KMS-11 (cell line): ENCODE results near the gene GLTP.

Experiments
- H2AFZ ChIP-seq: fragments of 200-600 bp; sonication (generic); 2 replicates; pipeline ENCODE4 v1.6.1; 2016; ENCODE audit warnings: antibody characterized with exemption, mixed run types, low read depth
- H3K27ac ChIP-seq: fragments of 200-600 bp; sonication (generic); 2 replicates; pipeline ENCODE4 v1.6.1; 2016; ENCODE audit warnings: mild to moderate bottlenecking, mixed run types
- H3K27me3 ChIP-seq: fragments of 200-600 bp; sonication (generic); 2 replicates; pipeline ENCODE4 v1.6.1; 2017; ENCODE audit warnings: mild to moderate bottlenecking, low read depth, mixed run types, moderate library complexity; ENCODE audit not compliant: insufficient read depth
- H3K36me3 ChIP-seq: fragments of 200-600 bp; sonication (generic); 2 replicates; pipeline ENCODE4 v1.6.1; 2017; ENCODE audit warnings: mild to moderate bottlenecking, mixed run types; ENCODE audit not compliant: insufficient read depth
- H3K4me1 ChIP-seq: fragments of 200-600 bp; sonication (generic); 2 replicates; pipeline ENCODE4 v1.6.1; 2016; ENCODE audit warnings: mild to moderate bottlenecking, low read depth, mixed run types; ENCODE audit not compliant: poor library complexity, severe bottlenecking
- H3K4me2 ChIP-seq: fragments of 200-600 bp; sonication (generic); 2 replicates; pipeline ENCODE4 v1.7.0; 2016; ENCODE audit warnings: mild to moderate bottlenecking, mixed run types
- H3K4me3 ChIP-seq: fragments of 200-600 bp; sonication (generic); IDR thresholded peaks from 2 replicates; pipeline ENCODE4 v1.6.1; 2017; ENCODE audit warnings: low read depth, low read length, mixed read lengths; ENCODE audit not compliant: insufficient read depth
- H3K79me2 ChIP-seq: fragments of 200-600 bp; sonication (generic); 2 replicates; pipeline ENCODE4 v1.6.1; 2016; ENCODE audit warnings: low read depth, mixed run types; ENCODE audit not compliant: insufficient read depth
- H3K9ac ChIP-seq: fragments of 200-600 bp; sonication (generic); 2 replicates; pipeline ENCODE4 v1.6.1; 2016; ENCODE audit warnings: mild to moderate bottlenecking, mixed run types
- H4K20me1 ChIP-seq: fragments of 200-600 bp; sonication (generic); 2 replicates; pipeline ENCODE4 v1.6.1; 2016; ENCODE audit warnings: mild to moderate bottlenecking, mixed run types; ENCODE audit not compliant: insufficient read depth
- CTCF ChIP-seq: fragments of 200-600 bp; sonication (generic); conservative IDR thresholded peaks from 2 replicates; pipeline ENCODE4 v1.6.1; 2017; ENCODE audit warnings: low read depth, mild to moderate bottlenecking, antibody characterized with exemption, low read length, moderate library complexity, mixed read lengths

The GLTP gene

DNA sequence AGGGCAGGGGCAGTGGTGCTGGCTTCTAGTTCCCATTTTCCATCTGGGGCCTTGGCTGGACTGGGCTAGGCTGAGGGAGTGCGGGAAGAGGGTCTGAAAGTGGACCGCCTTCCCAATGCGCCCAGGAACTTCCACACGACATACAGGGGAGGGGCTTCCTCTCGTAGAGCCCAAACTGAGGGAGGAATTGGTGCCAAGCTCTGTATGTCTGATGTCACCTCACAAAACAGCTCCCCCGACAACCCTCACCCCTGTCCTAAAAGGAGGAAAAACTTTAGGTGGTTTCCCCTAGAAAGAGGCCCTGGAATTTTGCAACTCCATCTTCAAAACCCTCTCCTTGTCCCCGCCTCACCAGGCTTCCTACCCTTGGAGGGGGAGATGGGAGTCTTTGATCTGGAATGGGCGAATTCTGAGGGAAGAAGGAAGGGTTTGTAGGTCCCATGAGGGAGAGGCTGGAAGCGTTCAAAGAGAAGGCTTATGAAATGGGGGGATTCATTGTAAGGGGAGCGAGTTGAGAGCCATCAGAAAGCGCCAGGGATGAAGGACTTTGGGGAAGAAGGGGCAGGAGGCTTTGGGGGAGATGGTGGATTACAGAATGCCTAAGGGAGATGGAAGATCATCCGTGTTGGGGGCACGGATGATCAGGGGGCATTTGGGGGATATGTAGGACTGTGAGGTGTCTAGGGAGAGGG, 844 bp downstream of the GLTP start:
- no peak for TF ChIP-seq CTCF
- Histone ChIP-seq H3K4me3 (no peak overlapping the region), H3K4me2 (peak overlapping the region; percentile 97), H3K79me2 (peaks cover 29% of the 10 kb centered on the region; the same call in 1 of the 2 replicates), H3K36me3 (no peaks in the 10 kb centered on the region), H3K4me1 (peaks cover 47% of the 10 kb centered on the region), H2AFZ (peak overlapping the region; percentile 30; the same call in 1 of the 2 replicates), H3K27ac (no peak overlapping the region), H3K27me3 (no peaks in the 10 kb centered on the region), H3K9ac (peak overlapping the region; percentile 46; the same call in 1 of the 2 replicates), H4K20me1 (no peaks in the 10 kb centered on the region)

- no peak overlapping the region; the same call in 1 of the 2 replicates for H3K9ac ChIP-seq
- H2AFZ ChIP-seq = no peak overlapping the region
- no peaks in the 10 kb centered on the region for H4K20me1 ChIP-seq
- no peak overlapping the region for H3K27ac ChIP-seq
- peaks cover 29% of the 10 kb centered on the region; the same call in 1 of the 2 replicates for H3K79me2 ChIP-seq
- peak overlapping the region; percentile 97; the same call in 1 of the 2 replicates for H3K4me2 ChIP-seq
- no peak for TF ChIP-seq CTCF
- peaks cover 55% of the 10 kb centered on the region for H3K4me1 ChIP-seq
- no peaks in the 10 kb centered on the region for H3K27me3 ChIP-seq
- no peaks in the 10 kb centered on the region for H3K36me3 ChIP-seq
- H3K4me3 ChIP-seq = no peak overlapping the region
These were observed 1.6 kb downstream of the GLTP start for GRCh38 chr12:109878749-109879148.

DNA sequence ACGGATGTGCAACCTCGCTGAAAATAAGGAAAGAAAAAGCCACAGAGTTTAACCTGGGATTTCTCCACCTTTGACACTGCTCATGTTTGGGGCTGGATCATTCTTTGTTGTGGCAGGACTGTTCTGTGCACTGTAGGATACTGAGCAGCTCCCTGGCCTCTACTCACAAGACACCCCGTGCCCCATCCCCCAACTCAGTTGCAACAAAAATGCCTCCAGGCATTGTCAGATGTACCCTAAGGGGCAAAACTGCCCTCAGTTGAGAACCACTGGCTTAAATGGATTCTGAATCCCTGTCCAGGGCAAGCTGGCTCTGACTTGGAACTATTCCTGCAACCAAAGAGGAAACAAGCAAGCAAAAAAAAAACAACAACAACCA, 2.1 kb downstream of the GLTP start:
- Histone ChIP-seq H3K4me3 (no peak overlapping the region), H3K27me3 (no peaks in the 10 kb centered on the region), H3K9ac (no peak overlapping the region), H3K4me2 (peak overlapping the region; percentile 97; the same call in 1 of the 2 replicates), H3K79me2 (peaks cover 29% of the 10 kb centered on the region; the same call in 1 of the 2 replicates), H3K36me3 (no peaks in the 10 kb centered on the region), H3K27ac (no peak overlapping the region), H3K4me1 (peaks cover 57% of the 10 kb centered on the region), H4K20me1 (no peaks in the 10 kb centered on the region), H2AFZ (no peak overlapping the region)
- TF ChIP-seq CTCF = no peak

GRCh38 chr12:109877504-109878246, 2.7 kb downstream of the GLTP start:
- H3K36me3 ChIP-seq = no peaks in the 10 kb centered on the region
- no peak overlapping the region for H3K4me3 ChIP-seq
- H3K4me2 ChIP-seq = peak overlapping the region; percentile 74
- H3K4me1 ChIP-seq = peaks cover 60% of the 10 kb centered on the region
- H3K9ac ChIP-seq = no peak overlapping the region
- no peaks in the 10 kb centered on the region for H3K27me3 ChIP-seq
- H2AFZ ChIP-seq = no peak overlapping the region
- TF ChIP-seq CTCF = no peak
- no peaks in the 10 kb centered on the region for H4K20me1 ChIP-seq
- H3K27ac ChIP-seq = no peak overlapping the region
- peaks cover 29% of the 10 kb centered on the region; the same call in 1 of the 2 replicates for H3K79me2 ChIP-seq
